Measurements from ENCODE around the gene AIG1. TPM values are rescaled to one million over a fixed set of nuclear protein-coding genes. Genes with fewer than 3 reads are reported as not detected.

Gene AIG1
- total RNA-seq, 2 experiments from 2014 or later = 7.4 to 8.4 TPM

GRCh38 chr6:143368426-143368825, 307.7 kb downstream of the AIG1 start:
- CTCF ChIA-PET = no interaction called here
- Mint-ChIP-seq H3K27me3 (no peaks in the 10 kb centered on the region), H3K4me3 (no peak overlapping the region), H3K4me1 (ENCODE audit: low read depth) (no peaks in the 10 kb centered on the region), H3K27ac (no peak overlapping the region), H3K9me3 (no peaks in the 10 kb centered on the region), H3K36me3 (ENCODE audit: low read depth) (no peaks in the 10 kb centered on the region)
- H3K4me3 ChIP-seq (ENCODE audit: low read length) = no peak overlapping the region
- no peaks in the 10 kb centered on the region for H3K9me3 ChIP-seq (ENCODE audit: control insufficient read depth in 1 of 2, insufficient read depth in 1 of 2, low read length in 2 of 2)
- TF ChIP-seq CTCF (IDR thresholded peaks at IDR 0.05) = no peak
- intact Hi-C loops (cut with DNase I, micrococcal nuclease) = no loop called here
- H3K4me1 ChIP-seq (ENCODE audit: insufficient read depth, low read length) = no peaks in the 10 kb centered on the region
- H3K27me3 ChIP-seq (ENCODE audit: control insufficient read depth in 1 of 2, insufficient read depth in 2 of 2, low read length in 2 of 2) = no peaks in the 10 kb centered on the region
- H3K36me3 ChIP-seq (ENCODE audit: insufficient read depth, low read length) = no peaks in the 10 kb centered on the region
- no peak for ATAC-seq (ENCODE audit: poor library complexity)
- DNase-seq = no peak
- H3K27ac ChIP-seq (ENCODE audit: low read depth in 1 of 2, low read length in 2 of 2) = no peak overlapping the region
- POLR2A ChIA-PET = no interaction called here

DNA sequence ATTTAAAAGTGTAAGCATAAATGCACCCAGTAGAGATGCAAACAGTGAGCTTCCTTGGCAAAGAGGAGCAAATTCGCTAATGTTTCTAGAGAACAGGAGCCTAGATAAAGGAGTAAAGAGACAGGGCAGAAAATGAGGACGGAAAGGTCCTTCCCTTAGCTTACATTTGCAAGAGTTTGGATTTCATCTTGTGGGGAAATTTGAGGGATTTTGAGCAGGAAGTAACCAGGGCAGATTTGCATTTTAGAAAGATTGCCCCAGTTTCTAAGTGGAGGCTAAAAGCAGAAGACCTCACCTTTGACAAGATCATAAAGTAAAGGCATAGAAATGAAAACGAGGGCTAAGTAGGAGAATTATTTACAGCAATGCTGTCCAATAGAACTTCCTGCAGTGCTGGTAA, 309.3 kb downstream of the AIG1 start:
- Mint-ChIP-seq H3K27ac (no peak overlapping the region), H3K4me3 (no peak overlapping the region), H3K4me1 (ENCODE audit: low read depth) (no peaks in the 10 kb centered on the region), H3K27me3 (no peaks in the 10 kb centered on the region), H3K36me3 (ENCODE audit: low read depth) (no peaks in the 10 kb centered on the region), H3K9me3 (no peaks in the 10 kb centered on the region)
- ChIA-PET POLR2A (no interaction called here), CTCF (no interaction called here)
- no peak for DNase-seq
- intact Hi-C loops (cut with DNase I, micrococcal nuclease) = no loop called here
- no peak for TF ChIP-seq CTCF (IDR thresholded peaks at IDR 0.05)
- H3K9me3 ChIP-seq (ENCODE audit: control insufficient read depth in 1 of 2, insufficient read depth in 1 of 2, low read length in 2 of 2) = no peaks in the 10 kb centered on the region
- no peaks in the 10 kb centered on the region for H3K36me3 ChIP-seq (ENCODE audit: insufficient read depth, low read length)
- H3K27ac ChIP-seq (ENCODE audit: low read depth in 1 of 2, low read length in 2 of 2) = no peak overlapping the region
- H3K4me3 ChIP-seq (ENCODE audit: low read length) = no peak overlapping the region
- no peak for ATAC-seq (ENCODE audit: poor library complexity)
- no peaks in the 10 kb centered on the region for H3K27me3 ChIP-seq (ENCODE audit: control insufficient read depth in 1 of 2, insufficient read depth in 2 of 2, low read length in 2 of 2)
- H3K4me1 ChIP-seq (ENCODE audit: insufficient read depth, low read length) = no peaks in the 10 kb centered on the region

DNA sequence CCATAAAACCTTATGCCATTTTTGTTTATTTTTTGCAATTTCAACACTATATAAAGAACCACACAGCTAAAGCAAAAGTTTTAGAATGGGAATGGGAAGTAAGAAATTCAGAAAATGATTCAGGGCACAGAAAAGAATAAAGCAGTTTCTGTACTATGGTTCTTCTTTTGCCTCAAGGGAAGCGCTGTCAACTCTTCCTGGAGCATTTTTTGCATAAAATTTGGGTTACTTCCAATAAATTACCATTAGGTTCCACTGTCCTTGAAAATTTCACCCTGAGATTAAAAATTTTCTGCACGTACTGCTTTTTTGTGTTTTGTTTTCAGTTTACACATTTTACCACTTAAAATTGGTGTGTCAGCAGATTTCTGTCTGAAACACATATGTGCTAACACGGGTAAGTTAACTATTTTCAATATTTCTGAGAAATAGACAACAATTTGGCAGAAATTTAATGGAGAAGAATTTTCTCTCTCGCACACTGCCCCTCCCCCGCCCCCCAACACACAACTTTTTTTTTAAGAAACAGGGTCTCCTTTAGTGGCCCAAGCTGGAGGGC, 310.2 kb downstream of the AIG1 start:
- Mint-ChIP-seq H3K4me1 (ENCODE audit: low read depth) (no peaks in the 10 kb centered on the region), H3K4me3 (no peak overlapping the region), H3K36me3 (ENCODE audit: low read depth) (no peaks in the 10 kb centered on the region), H3K9me3 (no peaks in the 10 kb centered on the region), H3K27me3 (no peaks in the 10 kb centered on the region), H3K27ac (no peak overlapping the region)
- POLR2A ChIA-PET = no interaction called here
- Histone ChIP-seq H3K27ac (ENCODE audit: low read depth in 1 of 2, low read length in 2 of 2) (no peak overlapping the region), H3K4me1 (ENCODE audit: insufficient read depth, low read length) (no peaks in the 10 kb centered on the region), H3K36me3 (ENCODE audit: insufficient read depth, low read length) (no peaks in the 10 kb centered on the region), H3K9me3 (ENCODE audit: control insufficient read depth in 1 of 2, insufficient read depth in 1 of 2, low read length in 2 of 2) (no peaks in the 10 kb centered on the region), H3K4me3 (ENCODE audit: low read length) (no peak overlapping the region), H3K27me3 (ENCODE audit: control insufficient read depth in 1 of 2, insufficient read depth in 2 of 2, low read length in 2 of 2) (no peaks in the 10 kb centered on the region)
- DNase-seq (no peak), ATAC-seq (ENCODE audit: poor library complexity) (no peak)
- no peak for TF ChIP-seq CTCF (IDR thresholded peaks at IDR 0.05)
- CTCF ChIA-PET = no interaction called here
- intact Hi-C loops (cut with DNase I, micrococcal nuclease) = no loop called here
